T follicular helper cell (primary cell): ENCODE results near the gene SUN2.

Experiments
- DNase-seq: peaks from one replicate; pipeline ENCODE4 v3.0.0-alpha.2; 2020; ENCODE audit warnings: low read depth

Gene SUN2

GRCh38 chr22:38697425-38698089 lies 58.2 kb downstream of the SUN2 start:
- DNase-seq, result no peak

GRCh38 chr22:38696606-38697424 lies 59.0 kb downstream of the SUN2 start:
- no peak for DNase-seq

DNA sequence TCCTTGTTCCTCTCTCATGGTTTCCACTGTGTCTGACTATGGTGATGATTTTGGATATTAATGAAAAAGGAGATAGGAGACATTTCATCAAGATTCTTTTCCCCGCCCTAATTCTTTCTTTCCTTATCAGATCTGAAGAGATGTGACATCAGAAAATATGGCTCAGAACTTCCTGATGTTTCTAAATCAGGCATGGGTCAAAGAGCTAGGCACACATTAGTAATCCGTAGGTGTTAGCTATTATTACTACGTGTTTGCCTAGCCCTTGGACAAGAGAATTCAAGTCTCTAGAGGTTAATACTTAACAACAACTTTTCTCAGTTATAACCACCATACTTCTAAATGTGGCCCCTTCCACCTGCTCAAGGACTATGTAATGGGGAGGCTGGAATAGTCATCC lies 60.9 kb downstream of the SUN2 start:
- no peak for DNase-seq

DNA sequence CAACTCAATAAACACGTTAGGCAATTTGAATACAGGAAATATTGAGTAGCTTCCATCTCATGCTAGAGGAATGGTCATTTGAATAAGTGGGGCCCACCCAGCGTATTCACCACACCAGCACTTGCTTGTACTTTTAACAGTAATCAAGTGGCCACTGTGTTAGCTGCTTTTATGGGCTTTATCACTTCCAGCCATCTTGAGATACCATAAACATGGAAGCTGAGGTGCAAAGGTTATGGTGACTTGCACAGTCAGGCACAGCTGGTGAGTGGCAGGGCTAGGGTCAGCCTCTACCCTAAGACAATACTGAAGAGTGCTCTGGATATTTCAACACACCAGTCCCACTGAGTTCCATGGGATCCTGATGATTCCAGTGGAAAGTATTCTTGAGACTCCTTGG lies 61.7 kb downstream of the SUN2 start:
- no peak for DNase-seq

DNA sequence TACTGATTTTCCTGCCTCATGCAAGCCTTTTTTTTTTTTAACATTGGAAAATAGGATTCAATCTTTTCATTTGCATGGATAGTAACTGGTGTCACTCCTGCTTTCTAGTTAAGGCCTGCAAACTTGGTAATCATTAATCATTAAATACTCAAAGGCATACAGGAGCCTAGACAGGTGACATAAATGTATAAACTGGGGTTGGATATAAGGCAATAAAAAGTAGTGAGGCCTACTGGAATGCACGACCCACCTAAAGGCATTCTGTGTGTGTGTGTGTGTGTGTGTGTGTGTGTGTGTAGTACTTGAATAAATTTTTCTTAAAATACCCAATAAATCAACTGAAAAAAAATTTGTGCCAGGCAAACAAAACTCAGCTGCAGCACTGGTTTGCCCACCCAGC lies 66.1 kb downstream of the SUN2 start:
- no peak for DNase-seq

DNA sequence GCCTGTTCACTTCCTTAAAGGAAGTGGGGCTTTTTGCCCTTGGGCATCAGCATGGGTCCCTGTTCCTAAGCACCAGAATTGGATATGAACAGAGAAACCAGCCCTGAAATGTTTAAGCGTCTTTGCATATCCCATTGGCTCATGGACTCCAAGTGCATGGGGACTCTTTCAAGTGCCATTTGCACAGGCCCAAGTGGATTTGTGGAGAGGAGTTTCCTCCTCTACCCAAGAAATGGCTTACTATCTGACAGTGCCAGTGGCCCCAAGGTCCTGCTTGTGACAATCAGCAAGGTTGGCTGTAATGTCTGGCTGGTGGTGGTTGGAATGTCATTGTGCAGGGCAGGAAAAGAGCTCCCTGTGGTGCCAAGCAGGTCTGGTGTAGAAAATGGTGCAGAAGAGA lies 70.0 kb downstream of the SUN2 start:
- DNase-seq, result no peak

- DNase-seq, result no peak
These were observed 70.9 kb downstream of the SUN2 start for GRCh38 chr22:38684895-38685294.
